Neuronal stem cell (in vitro differentiated cells): ENCODE data around the gene GGCX.
"Not testable (repeated sequence)": the region's sequence is repeated elsewhere in the genome, so short reads cannot be mapped to it uniquely, and the experiment has no call there.

Experiments used
- DNase-seq: peaks from one replicate; pipeline ENCODE4 v3.0.0-alpha.2; 2013; ENCODE audit warnings: low spot score
- H2AFZ ChIP-seq: one replicate; pipeline ENCODE4 v1.6.1; 2013; ENCODE audit warnings: mild to moderate bottlenecking, low read length, inconsistent platforms
- H2AK5ac ChIP-seq: 2 replicates; pipeline ENCODE4 v1.6.1; 2013; ENCODE audit warnings: low read depth, mild to moderate bottlenecking, inconsistent platforms, low read length, moderate library complexity, mixed read lengths
- H2BK120ac ChIP-seq: 2 replicates; pipeline ENCODE4 v1.6.1; 2013; ENCODE audit warnings: low read depth, mild to moderate bottlenecking, inconsistent platforms, low read length, moderate library complexity, mixed read lengths
- H2BK12ac ChIP-seq: one replicate; pipeline ENCODE4 v1.6.1; 2013; ENCODE audit warnings: low read length, inconsistent platforms
- H2BK15ac ChIP-seq: 2 replicates; pipeline ENCODE4 v1.6.1; 2013; ENCODE audit warnings: mild to moderate bottlenecking, low read length, inconsistent platforms, mixed read lengths
- H2BK5ac ChIP-seq: one replicate; pipeline ENCODE4 v1.6.1; 2013; ENCODE audit warnings: inconsistent platforms, mild to moderate bottlenecking, low read length, moderate library complexity
- H3K14ac ChIP-seq: one replicate; pipeline ENCODE4 v1.6.1; 2013; ENCODE audit warnings: low read length, inconsistent platforms
- H3K18ac ChIP-seq: 2 replicates; pipeline ENCODE4 v1.6.1; 2013; ENCODE audit warnings: low read length, inconsistent platforms
- H3K23ac ChIP-seq: 2 replicates; pipeline ENCODE4 v1.6.1; 2013; ENCODE audit warnings: low read depth, mild to moderate bottlenecking, mixed read lengths, low read length, inconsistent platforms; ENCODE audit not compliant: poor library complexity
- H3K27ac ChIP-seq: replicated peaks from 3 replicates; pipeline ENCODE4 v1.5.1; 2013; ENCODE audit warnings: low read length, inconsistent platforms
- H3K27me3 ChIP-seq, 3 experiments: 2 replicates each; pipeline ENCODE4 v1.6.1; 2013; ENCODE audit warnings: low read length in 3 of 3, mild to moderate bottlenecking in 2 of 3, inconsistent platforms in 1 of 3, low read depth in 1 of 3, mixed read lengths in 1 of 3, moderate library complexity in 1 of 3; ENCODE audit not compliant: control insufficient read depth in 3 of 3, insufficient read depth in 3 of 3
- H3K36me3 ChIP-seq, 2 donors: replicated peaks in 1 of 2; 2 replicates each; pipeline ENCODE4 v1.6.1; 2013; ENCODE audit warnings: low read length in 2 of 2; ENCODE audit not compliant: control insufficient read depth in 2 of 2, insufficient read depth in 2 of 2
- H3K4ac ChIP-seq: 2 replicates; pipeline ENCODE4 v1.6.1; 2013; ENCODE audit warnings: inconsistent platforms, mild to moderate bottlenecking, low read length, moderate library complexity
- H3K4me1 ChIP-seq, 2 donors: 1 replicate in 1 of 2; 2 replicates in 1 of 2; pipeline ENCODE4 v1.6.1; 2013; ENCODE audit warnings: low read length in 2 of 2, low read depth in 1 of 2; ENCODE audit not compliant: control insufficient read depth in 2 of 2, insufficient read depth in 1 of 2
- H3K4me2 ChIP-seq: one replicate; pipeline ENCODE4 v1.6.1; 2013; ENCODE audit warnings: mild to moderate bottlenecking, low read length, inconsistent platforms; ENCODE audit not compliant: insufficient read depth, poor library complexity, severe bottlenecking
- H3K4me3 ChIP-seq, 2 donors: 2 replicates each; pipeline ENCODE4 v1.5.1; 2013; ENCODE audit warnings: low read length in 2 of 2, mild to moderate bottlenecking in 2 of 2, inconsistent platforms in 1 of 2, moderate library complexity in 1 of 2
- H3K79me1 ChIP-seq: one replicate; pipeline ENCODE4 v1.6.1; 2013; ENCODE audit warnings: low read depth, mild to moderate bottlenecking, inconsistent platforms, low read length, moderate library complexity
- H3K9ac ChIP-seq: one replicate; pipeline ENCODE4 v1.6.1; 2013; ENCODE audit warnings: mild to moderate bottlenecking, low read depth, low read length, inconsistent platforms; ENCODE audit not compliant: poor library complexity
- H3K9me3 ChIP-seq, 2 donors: replicated peaks in 1 of 2; 2 replicates each; pipeline versions ENCODE3 to v1.6.1; 2013; ENCODE audit warnings: low read length in 2 of 2, mild to moderate bottlenecking in 2 of 2, inconsistent platforms in 1 of 2, low read depth in 1 of 2, mixed read lengths in 1 of 2, moderate library complexity in 1 of 2; ENCODE audit not compliant: control insufficient read depth in 2 of 2, insufficient read depth in 1 of 2
- H4K8ac ChIP-seq: one replicate; pipeline ENCODE4 v1.6.1; 2013; ENCODE audit warnings: low read depth, mild to moderate bottlenecking, inconsistent platforms, low read length, moderate library complexity
- H4K91ac ChIP-seq: one replicate; pipeline ENCODE4 v1.6.1; 2013; ENCODE audit warnings: low read length, low read depth, mild to moderate bottlenecking, inconsistent platforms; ENCODE audit not compliant: poor library complexity
- WGBS, 2 donors: extraction: QIAGEN DNeasy Blood & Tissue Kit; methylation state at CpG; one replicate each; pipeline ENCODE4 v1.1.7; 2013; ENCODE audit warnings: missing lambda C conversion rate in 2 of 2, mixed read lengths in 1 of 2; ENCODE audit not compliant: insufficient read length in 2 of 2, insufficient replicate concordance in 1 of 2; ENCODE audit errors: extremely low coverage in 2 of 2; 5-methylcytosine and 5-hydroxymethylcytosine counted together

Gene GGCX

DNA sequence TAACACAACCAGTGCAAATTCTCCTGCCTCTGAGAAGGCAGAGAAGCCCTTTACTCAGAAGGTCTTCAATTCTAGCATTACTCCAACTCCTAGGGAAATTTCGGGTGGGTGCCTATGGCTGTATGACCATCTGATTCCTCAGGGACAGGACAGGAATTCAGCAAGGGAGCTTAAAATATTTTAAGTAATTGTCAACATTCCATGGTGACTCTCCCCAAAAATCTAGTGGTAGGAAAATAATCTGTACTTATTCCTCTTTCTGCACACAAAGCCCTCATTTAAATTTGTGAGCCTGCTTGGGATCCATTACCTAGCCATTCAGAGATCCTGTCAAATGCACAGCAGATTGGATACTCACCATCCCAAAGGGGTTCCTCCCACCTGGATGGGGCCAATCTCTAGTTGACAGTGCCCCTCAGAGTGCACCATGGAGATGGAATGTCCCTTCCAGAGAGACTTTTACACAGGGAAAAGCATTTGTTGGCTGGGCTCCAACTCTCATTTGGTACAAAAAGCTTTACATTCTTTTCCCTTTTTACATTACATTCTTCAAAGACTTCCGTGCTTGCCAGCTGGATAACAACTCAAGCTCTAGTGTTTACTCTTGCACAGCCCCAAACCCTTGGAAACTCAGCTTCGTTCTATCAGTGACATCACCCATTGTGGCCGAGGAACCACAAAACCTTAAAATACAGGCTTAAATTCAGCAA lies 44.3 kb upstream of the GGCX start:
- Histone ChIP-seq H3K27me3 (no peaks in the 10 kb centered on the region), H2BK5ac (no peak overlapping the region), H3K4me3 (no peak overlapping the region), H3K9ac (no peak overlapping the region), H2BK120ac (no peak overlapping the region), H3K79me1 (peaks cover 7% of the 10 kb centered on the region), H4K8ac (no peak overlapping the region), H3K23ac (no peak overlapping the region), H2BK15ac (no peak overlapping the region), H2AFZ (no peak overlapping the region), H3K4me1 (peaks cover 5 to 8% of the 10 kb centered on the region in 2 donors), H3K14ac (no peak overlapping the region), H4K91ac (no peak overlapping the region), H3K27ac (no peak overlapping the region), H3K36me3 (peaks cover 18 to 61% of the 10 kb centered on the region in 2 donors), H2AK5ac (no peak overlapping the region), H3K4me2 (no peak overlapping the region), H3K9me3 (peaks cover 0 to 2% of the 10 kb centered on the region in 2 donors), H3K18ac (no peak overlapping the region), H3K4ac (no peak overlapping the region), H2BK12ac (no peak overlapping the region)
- no peak for DNase-seq
- WGBS, 2 donors, result no CpG with 5 or more reads among the region's 4 CpGs

DNA sequence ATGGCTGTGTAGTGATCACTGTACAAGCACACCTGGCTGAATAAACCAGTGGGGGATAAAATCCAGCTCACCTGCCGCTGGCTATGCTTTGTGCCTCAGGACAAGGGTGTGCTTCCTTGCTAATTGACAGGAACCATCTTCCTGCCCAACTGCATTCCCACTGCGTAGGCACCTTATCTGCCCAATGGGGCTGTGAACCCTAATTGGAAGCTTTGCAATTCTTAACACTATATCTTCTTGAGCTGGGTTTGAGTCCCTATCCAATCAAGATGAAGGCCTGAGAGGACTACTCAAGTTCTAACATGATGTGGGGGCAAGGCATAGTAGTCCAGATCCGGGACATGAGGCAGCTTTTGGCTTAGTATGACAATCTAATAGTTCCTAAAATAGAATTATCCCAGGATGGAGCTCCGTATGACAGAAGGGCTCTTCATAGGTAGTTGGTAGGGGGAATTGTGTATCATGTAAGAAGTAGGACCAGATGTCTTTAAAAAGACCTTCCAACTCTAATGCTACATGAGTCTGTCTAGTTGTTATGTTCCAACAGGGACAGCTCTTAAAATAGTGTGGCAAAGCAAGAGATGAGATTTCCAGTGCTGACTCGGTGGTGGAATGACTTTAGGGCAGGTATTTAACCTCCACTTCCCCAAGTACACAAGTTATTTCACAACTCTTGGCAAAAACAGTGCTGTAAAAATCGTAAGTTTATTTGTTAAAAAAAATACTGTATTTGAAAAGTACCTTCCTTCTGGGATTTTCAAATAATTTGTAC lies 43.5 kb upstream of the GGCX start:
- Histone ChIP-seq H3K9ac (no peak overlapping the region), H3K4me3 (no peak overlapping the region), H3K18ac (no peak overlapping the region), H3K27ac (no peak overlapping the region), H3K27me3 (no peaks in the 10 kb centered on the region), H3K36me3 (peaks cover 22 to 58% of the 10 kb centered on the region in 2 donors), H2BK5ac (no peak overlapping the region), H4K91ac (no peak overlapping the region), H3K14ac (no peak overlapping the region), H2BK12ac (no peak overlapping the region), H3K4me1 (peaks cover 5 to 8% of the 10 kb centered on the region in 2 donors), H3K4ac (no peak overlapping the region), H4K8ac (no peak overlapping the region), H3K79me1 (peaks cover 7% of the 10 kb centered on the region), H2AK5ac (no peak overlapping the region), H2BK120ac (no peak overlapping the region), H3K23ac (no peak overlapping the region), H2BK15ac (no peak overlapping the region), H3K4me2 (no peak overlapping the region), H2AFZ (no peak overlapping the region), H3K9me3 (peaks cover 0 to 2% of the 10 kb centered on the region in 2 donors)
- no peak for DNase-seq
- WGBS, 2 donors, result no CpG with 5 or more reads among the region's 6 CpGs

GRCh38 chr2:85604133-85604444 lies 42.8 kb upstream of the GGCX start:
- WGBS, 2 donors, result no CpG with 5 or more reads among the region's 3 CpGs
- not testable (repeated sequence) for H2BK5ac ChIP-seq, H2BK15ac ChIP-seq, H3K79me1 ChIP-seq, H3K14ac ChIP-seq, H3K4me3 ChIP-seq, H3K9me3 ChIP-seq, H4K91ac ChIP-seq, H3K4me1 ChIP-seq, H3K27me3 ChIP-seq, H3K23ac ChIP-seq, H3K18ac ChIP-seq, H3K4me2 ChIP-seq, H3K4ac ChIP-seq, H2AFZ ChIP-seq, H3K27ac ChIP-seq, H2BK12ac ChIP-seq, H3K9ac ChIP-seq, H2AK5ac ChIP-seq, DNase-seq, H4K8ac ChIP-seq, H2BK120ac ChIP-seq
- H3K36me3 ChIP-seq, result peaks cover 25 to 58% of the 10 kb centered on the region in 2 donors

- peak within 1 kb of the TSS; percentile 96 for H2AFZ ChIP-seq
- no CpG with 5 or more reads among the region's 73 CpGs for WGBS, 2 donors
- H4K91ac ChIP-seq, result no peak within 1 kb of the TSS
- peak within 1 kb of the TSS; percentile 89 to 98 for H3K4me3 ChIP-seq
- H3K79me1 ChIP-seq, result peaks cover 7% of the 10 kb centered on the region
- H2AK5ac ChIP-seq, result peak within 1 kb of the TSS; percentile 68
- peak; percentile 84 for DNase-seq
- peak within 1 kb of the TSS; percentile 96 for H3K9ac ChIP-seq
- H2BK12ac ChIP-seq, result peak within 1 kb of the TSS; percentile 8
- H2BK5ac ChIP-seq, result no peak within 1 kb of the TSS
- H3K4me2 ChIP-seq, result peak within 1 kb of the TSS; percentile 94
- peak within 1 kb of the TSS; percentile 34 for H2BK15ac ChIP-seq
- H3K18ac ChIP-seq, result peak within 1 kb of the TSS; percentile 92
- no peaks in the 10 kb centered on the region for H3K27me3 ChIP-seq
- H3K23ac ChIP-seq, result peak within 1 kb of the TSS; percentile 86
- H3K4ac ChIP-seq, result peak within 1 kb of the TSS; percentile 87
- H3K14ac ChIP-seq, result peak within 1 kb of the TSS; percentile 97
- H2BK120ac ChIP-seq, result no peak within 1 kb of the TSS
- H3K36me3 ChIP-seq, result peaks cover 19 to 57% of the 10 kb centered on the region in 2 donors
- H3K9me3 ChIP-seq, result peaks cover 0 to 2% of the 10 kb centered on the region in 2 donors
- H4K8ac ChIP-seq, result peak within 1 kb of the TSS; percentile 98
- peak within 1 kb of the TSS; percentile 54 for H3K27ac ChIP-seq
- peaks cover 5 to 8% of the 10 kb centered on the region in 2 donors for H3K4me1 ChIP-seq
Measured at GRCh38 chr2:85602476-85603234, 41.4 kb upstream of the GGCX start, which contains the start of gene TMEM150A. TMEM150A (minus strand) TSS chr2:85602698; CDS start chr2:85601948, 750 bp downstream.
